Activated CD8-positive, alpha-beta T cell treated with anti-CD3 and anti-CD28 coated beads for 36 hours (primary cell): ENCODE data around the gene MMRN1. TPM values are rescaled to one million over a fixed set of nuclear protein-coding genes. Genes with fewer than 3 reads are reported as not detected.

Source experiments
- ATAC-seq: fragments of 200-7000 bp; cut with Tn5 transposase; one replicate; pipeline ENCODE4 v1.10.0; 2021; ENCODE audit warnings: mild to moderate bottlenecking, moderate library complexity
- CTCF ChIA-PET: fragments of 350-600 bp; sonication (Branson Sonifier 250); formaldehyde crosslinking; loops from one replicate; lab custom pipeline; 2021; ENCODE audit warnings: antibody characterized with exemption; lab: Charles Lee
- POLR2A ChIA-PET: fragments of 350-600 bp; sonication (Branson Sonifier 250); formaldehyde crosslinking; loops from one replicate; lab custom pipeline; 2021; ENCODE audit warnings: antibody characterized with exemption; lab: Charles Lee
- DNase-seq: peaks from one replicate; pipeline ENCODE4 v3.0.0-alpha.2; 2020
- H3K27ac Mint-ChIP-seq: one replicate; pipeline ENCODE4 v1.8.0; 2021; ENCODE audit warnings: mild to moderate bottlenecking, mixed read lengths
- H3K27me3 Mint-ChIP-seq: one replicate; pipeline ENCODE4 v1.8.0; 2021; ENCODE audit warnings: mixed read lengths
- H3K36me3 Mint-ChIP-seq: one replicate; pipeline ENCODE4 v1.8.0; 2021; ENCODE audit warnings: low read depth, mixed read lengths
- H3K4me1 Mint-ChIP-seq: one replicate; pipeline ENCODE4 v1.8.0; 2021; ENCODE audit warnings: low read depth, mixed read lengths
- H3K4me3 Mint-ChIP-seq: one replicate; pipeline ENCODE4 v1.8.0; 2021; ENCODE audit warnings: mild to moderate bottlenecking, moderate library complexity, mixed read lengths
- H3K9me3 Mint-ChIP-seq: one replicate; pipeline ENCODE4 v1.8.0; 2021; ENCODE audit warnings: mixed read lengths
- CTCF ChIP-seq: fragments of 200-600 bp; IDR thresholded peaks from one replicate; pipeline ENCODE4 v1.8.0; 2022; ENCODE audit warnings: antibody characterized with exemption, mild to moderate bottlenecking
- intact Hi-C: fragments of 100-400 bp; cut with micrococcal nuclease; formaldehyde crosslinking; loops from one replicate; pipeline ENCODE4 v1.10.0; 2022
- total RNA-seq, 2 experiments: library from RNA; stranded (reverse); gene quantifications; one replicate each; pipeline ENCODE4 v1.2.3, GENCODE V29; 2021

The MMRN1 gene
- total RNA-seq, result not detected

- Mint-ChIP-seq H3K4me3 (peak within 1 kb of the TSS; percentile 56), H3K4me1 (peaks cover 13% of the 10 kb centered on the region), H3K9me3 (no peaks in the 10 kb centered on the region), H3K36me3 (no peaks in the 10 kb centered on the region), H3K27ac (peak within 1 kb of the TSS; percentile 32), H3K27me3 (peaks cover 8% of the 10 kb centered on the region)
- ChIA-PET POLR2A (no interaction called here), CTCF (interaction anchor here (0.8 to 1.1 kb wide), 5 partner anchors 12 to 237 kb away, joined by 3 to 5 read pairs (median 3); no protein-coding TSS in a partner anchor)
- intact Hi-C loops, result no loop called here
- peak; percentile 34 for ATAC-seq
- no peak for TF ChIP-seq CTCF
- DNase-seq, result no peak
Observed at GRCh38 chr4:89894649-89895550, at the start of gene MMRN1. MMRN1 (plus strand) TSS chr4:89894854; CDS start chr4:89894972, 118 bp downstream.

GRCh38 chr4:89847571-89848325 lies 46.9 kb upstream of the MMRN1 start:
- TF ChIP-seq CTCF, result no peak
- no peak for ATAC-seq
- intact Hi-C loops, result no loop called here
- no peaks in the 10 kb centered on the region for H3K27me3 Mint-ChIP-seq
- H3K9me3 Mint-ChIP-seq, result peaks cover 6% of the 10 kb centered on the region
- POLR2A ChIA-PET, result no interaction called here
- CTCF ChIA-PET, result no interaction called here
- no peak for DNase-seq
- no peak overlapping the region for H3K4me3 Mint-ChIP-seq
- no peaks in the 10 kb centered on the region for H3K36me3 Mint-ChIP-seq
- no peak overlapping the region for H3K27ac Mint-ChIP-seq
- no peaks in the 10 kb centered on the region for H3K4me1 Mint-ChIP-seq

- Mint-ChIP-seq H3K9me3 (peaks cover under 1% of the 10 kb centered on the region), H3K36me3 (no peaks in the 10 kb centered on the region), H3K4me3 (no peak overlapping the region), H3K27ac (no peak overlapping the region), H3K27me3 (peaks cover 8% of the 10 kb centered on the region), H3K4me1 (no peaks in the 10 kb centered on the region)
- intact Hi-C loops, result no loop called here
- ChIA-PET CTCF (interaction anchor here (1.2 kb wide), 1 partner anchor 14 kb away, joined by 4 read pairs; no protein-coding TSS in a partner anchor), POLR2A (no interaction called here)
- ATAC-seq (no peak), DNase-seq (no peak)
- no peak for TF ChIP-seq CTCF
Observed at GRCh38 chr4:89855236-89855635, 39.4 kb upstream of the MMRN1 start.

GRCh38 chr4:89860971-89861370 lies 33.7 kb upstream of the MMRN1 start:
- DNase-seq (no peak), ATAC-seq (no peak)
- Mint-ChIP-seq H3K4me3 (no peak overlapping the region), H3K9me3 (no peaks in the 10 kb centered on the region), H3K4me1 (no peaks in the 10 kb centered on the region), H3K36me3 (no peaks in the 10 kb centered on the region), H3K27me3 (peaks cover 8% of the 10 kb centered on the region), H3K27ac (no peak overlapping the region)
- ChIA-PET POLR2A (no interaction called here), CTCF (no interaction called here)
- intact Hi-C loops, result no loop called here
- TF ChIP-seq CTCF, result no peak
